Measurements from ENCODE around the gene GCAT.

Gene GCAT

GRCh38 chr22:37811867-37812266 is 4.1 kb downstream of the GCAT start:
- DNase-seq = no peak

- DNase-seq = no peak
These were observed 5.3 kb downstream of the GCAT start for GRCh38 chr22:37812869-37813678.

GRCh38 chr22:37815593-37815992 is 7.9 kb downstream of the GCAT start:
- no peak for DNase-seq

GRCh38 chr22:37816543-37817180 is 8.9 kb downstream of the GCAT start:
- no peak for DNase-seq

- DNase-seq = peak; percentile 94
These were observed 10.1 kb downstream of the GCAT start for GRCh38 chr22:37817705-37818408.

- peak; percentile 80 for DNase-seq
These were observed 10.8 kb downstream of the GCAT start for GRCh38 chr22:37818409-37819104.

- DNase-seq = no peak
These were observed 11.3 kb downstream of the GCAT start for GRCh38 chr22:37819105-37819433.

- no peak for DNase-seq
These were observed 12.6 kb downstream of the GCAT start for GRCh38 chr22:37820350-37820749.

GRCh38 chr22:37822079-37822833 is 14.5 kb downstream of the GCAT start:
- no peak for DNase-seq

- no peak for DNase-seq
These were observed 15.6 kb downstream of the GCAT start, which contains the start of gene GALR3 for GRCh38 chr22:37823134-37823985. TSS of gene GALR3 (plus strand) at chr22:37823382. CDS start at chr22:37823407, 25 bp downstream.

- DNase-seq = peak; percentile 40
These were observed 17.2 kb downstream of the GCAT start for GRCh38 chr22:37824674-37825641.

- DNase-seq = no peak
These were observed 19.3 kb downstream of the GCAT start for GRCh38 chr22:37827056-37827455.

- no peak for DNase-seq
These were observed 22.5 kb downstream of the GCAT start for GRCh38 chr22:37830093-37830842.

GRCh38 chr22:37831472-37831871 is 23.7 kb downstream of the GCAT start:
- no peak for DNase-seq

- DNase-seq = no peak
These were observed 24.5 kb downstream of the GCAT start for GRCh38 chr22:37832022-37832857.

- no peak for DNase-seq
These were observed 34.5 kb downstream of the GCAT start for GRCh38 chr22:37842015-37842793.

- DNase-seq = peak; percentile 68
These were observed 36.0 kb downstream of the GCAT start for GRCh38 chr22:37843741-37844089.

GRCh38 chr22:37844904-37845329 is 37.2 kb downstream of the GCAT start:
- no peak for DNase-seq

Measured in stimulated activated CD8-positive, alpha-beta memory T cell treated with anti-CD3 and anti-CD28 coated beads, Interleukin-4, amount 100 ng/mL, for 48 hours (primary cell).